HCT116 (cell line): ENCODE results near the gene TMEM9. TPM values are rescaled to one million over a fixed set of nuclear protein-coding genes. Genes with fewer than 3 reads are reported as not detected.

Experiments
- ATAC-seq: fragments of 200-7000 bp; cut with Tn5 transposase; 2 replicates; pipeline ENCODE4 v1.9.1; 2020; ENCODE audit warnings: mild to moderate bottlenecking, moderate library complexity
- BruUV-seq: library from RNA; stranded (reverse); fragments of 400-500 nt; replicated peaks from 2 replicates; lab custom pipeline; 2021; lab: Mats Ljungman, UMichigan
- CTCF ChIA-PET: fragments of 300-600 bp; sonication (Branson Sonifier 250); formaldehyde crosslinking; loops from one replicate; lab custom pipeline; 2021; ENCODE audit warnings: antibody characterized with exemption; lab: Charles Lee
- POLR2A ChIA-PET: fragments of 300-600, 350-600 bp; sonication (Branson Sonifier 250); formaldehyde crosslinking; loops from one replicate; lab custom pipeline; 2021; ENCODE audit warnings: antibody characterized with exemption; lab: Charles Lee
- RAD21 ChIA-PET, 2 experiments: fragments of 300-600 bp; sonication (Branson Sonifier 250); formaldehyde crosslinking; loops; one replicate each; lab custom pipeline; 2023; ENCODE audit warnings: low total read pairs in 2 of 2; ENCODE audit not compliant: uncharacterized antibody in 2 of 2, unreplicated experiment in 2 of 2, low non-redundant PET in 1 of 2; lab: Charles Lee
- DNase-seq: peaks from one replicate; pipeline ENCODE4 v3.0.0-alpha.2; 2010; ENCODE audit warnings: low read depth, low spot score
- H2AFZ ChIP-seq: fragments of 200-600 bp; shearing (Covaris generic), sonication (generic); 2 replicates; pipeline ENCODE4 v1.6.1; 2017; ENCODE audit warnings: low read depth, mixed run types, mixed read lengths, antibody characterized with exemption, low read length; ENCODE audit not compliant: poor library complexity, severe bottlenecking
- H3K27ac ChIP-seq: 2 replicates; pipeline ENCODE4 v1.5.1; 2012; ENCODE audit warnings: low read depth, low read length
- H3K27me3 ChIP-seq: fragments of 200-600 bp; sonication (generic); 2 replicates; pipeline ENCODE4 v1.6.1; 2016; ENCODE audit warnings: mixed run types, low read length, mixed read lengths; ENCODE audit not compliant: insufficient read depth
- H3K36me3 ChIP-seq, 2 experiments: fragments of 200-500 bp in 1 of 2; fragments of 200-600 bp in 1 of 2; sonication (Bioruptor generic) in 1 of 2; sonication (generic) in 1 of 2; 2 replicates each; pipeline versions ENCODE4 v1.5.1 to v1.6.1; 2014 to 2016; ENCODE audit warnings: low read length in 2 of 2, inconsistent platforms in 1 of 2, mixed read lengths in 1 of 2, mixed run types in 1 of 2; ENCODE audit not compliant: insufficient read depth in 2 of 2, control insufficient read depth in 1 of 2
- H3K4me1 ChIP-seq, 2 experiments: fragments of 200-600 bp in 1 of 2; sonication (generic) in 1 of 2; 2 replicates each; pipeline versions ENCODE4 v1.5.1 to v1.6.1; 2012 to 2017; ENCODE audit warnings: low read length in 2 of 2, inconsistent platforms in 1 of 2, mild to moderate bottlenecking in 1 of 2, mixed read lengths in 1 of 2, mixed run types in 1 of 2, moderate library complexity in 1 of 2; ENCODE audit not compliant: insufficient read depth in 2 of 2, control insufficient read depth in 1 of 2
- H3K4me2 ChIP-seq: fragments of 200-600 bp; sonication (generic); 2 replicates; pipeline ENCODE4 v1.6.1; 2017; ENCODE audit warnings: mixed run types, low read length, mixed read lengths
- H3K4me3 ChIP-seq, 2 experiments: fragments of 200-600 bp in 1 of 2; sonication (generic) in 1 of 2; replicated peaks in 1 of 2; 2 replicates each; pipeline ENCODE4 v1.5.1; 2011 to 2016; ENCODE audit warnings: low read length in 2 of 2, control low read depth in 1 of 2, low read depth in 1 of 2, mild to moderate bottlenecking in 1 of 2, mixed read lengths in 1 of 2, mixed run types in 1 of 2
- H3K79me2 ChIP-seq: fragments of 200-600 bp; sonication (generic); 2 replicates; pipeline ENCODE4 v1.6.1; 2017; ENCODE audit warnings: mild to moderate bottlenecking, mixed run types, low read length, moderate library complexity, mixed read lengths; ENCODE audit not compliant: insufficient read depth
- H3K9ac ChIP-seq: fragments of 200-600 bp; sonication (generic); 2 replicates; pipeline ENCODE4 v1.6.1; 2016; ENCODE audit warnings: low read length, mixed read lengths
- H3K9me2 ChIP-seq: fragments of 200-600 bp; sonication (generic), shearing (Covaris generic); 2 replicates; pipeline ENCODE4 v1.6.1; 2017; ENCODE audit warnings: mixed run types, mild to moderate bottlenecking, moderate library complexity; ENCODE audit not compliant: insufficient read depth
- H3K9me3 ChIP-seq, 2 experiments: fragments of 200-500 bp in 1 of 2; fragments of 200-600 bp in 1 of 2; sonication (Bioruptor generic) in 1 of 2; sonication (generic) in 1 of 2; 2 replicates each; pipeline ENCODE4 v1.6.1; 2014 to 2017; ENCODE audit warnings: low read length in 2 of 2, mixed read lengths in 2 of 2, inconsistent platforms in 1 of 2, low read depth in 1 of 2, mild to moderate bottlenecking in 1 of 2, mixed run types in 1 of 2, moderate library complexity in 1 of 2; ENCODE audit not compliant: control insufficient read depth in 1 of 2, insufficient read depth in 1 of 2
- H4K20me1 ChIP-seq: fragments of 200-600 bp; sonication (generic), shearing (Covaris generic); 2 replicates; pipeline ENCODE4 v1.6.1; 2017; ENCODE audit warnings: mixed run types, mild to moderate bottlenecking, moderate library complexity; ENCODE audit not compliant: insufficient read depth
- CBX3 ChIP-seq: IDR thresholded peaks from 2 replicates; pipeline ENCODE4 v1.6.1; 2012; ENCODE audit warnings: low read depth
- CEBPB ChIP-seq: IDR thresholded peaks from 2 replicates; pipeline ENCODE4 v1.6.1; 2012; ENCODE audit warnings: low read depth
- ELF1 ChIP-seq: IDR thresholded peaks from 2 replicates; pipeline ENCODE4 v1.6.1; 2012; ENCODE audit warnings: low read depth, borderline replicate concordance
- EZH2 ChIP-seq: fragments of 200-600 bp; sonication (generic); IDR thresholded peaks from 2 replicates; pipeline ENCODE4 v1.6.1; 2017; ENCODE audit warnings: antibody characterized with exemption, mixed run types
- FOSL1 ChIP-seq: IDR thresholded peaks from 2 replicates; pipeline ENCODE4 v1.6.1; 2012; ENCODE audit warnings: low read depth
- POLR2AphosphoS5 ChIP-seq: IDR thresholded peaks from 2 replicates; pipeline ENCODE4 v1.6.1; 2011; ENCODE audit warnings: mild to moderate bottlenecking, low read depth, low read length, moderate library complexity
- RAD21 ChIP-seq: IDR thresholded peaks from 2 replicates; pipeline ENCODE4 v1.6.1; 2012; ENCODE audit warnings: low read depth, mild to moderate bottlenecking
- REST ChIP-seq: IDR thresholded peaks from 2 replicates; pipeline ENCODE4 v1.6.1; 2012; ENCODE audit warnings: low read depth
- SRF ChIP-seq: IDR thresholded peaks from 2 replicates; pipeline ENCODE4 v1.6.1; 2012; ENCODE audit warnings: low read depth
- ZNF274 ChIP-seq: fragments of 200-500 bp; sonication (Bioruptor generic); IDR thresholded peaks from 2 replicates; pipeline ENCODE4 v1.6.1; 2014; ENCODE audit warnings: mild to moderate bottlenecking, low read depth, low read length, inconsistent platforms
- intact Hi-C: fragments of 100-400 bp; cut with micrococcal nuclease; formaldehyde crosslinking; loops from 2 replicates; pipeline ENCODE4 v1.10.0; 2022
- total RNA-seq: library from RNA; stranded (reverse); gene quantifications from one replicate; pipeline ENCODE4 v1.2.1, GENCODE V29; 2021; ENCODE audit not compliant: unreplicated experiment

The TMEM9 gene
- total RNA-seq, 1 experiment from 2014 or later, result 66.3 TPM

- DNase-seq, result no peak
These were observed 13.4 kb downstream of the TMEM9 start for GRCh38 chr1:201140941-201141260.

GRCh38 chr1:201140235-201140940 lies 13.9 kb downstream of the TMEM9 start:
- Histone ChIP-seq H4K20me1 (no peaks in the 10 kb centered on the region), H3K9me3 (no peaks in the 10 kb centered on the region), H3K27me3 (no peaks in the 10 kb centered on the region), H3K36me3 (peaks cover 21 to 25% of the 10 kb centered on the region in 2 experiments; a peak in 3 of 4 replicates), H2AFZ (no peak overlapping the region), H3K9me2 (no peaks in the 10 kb centered on the region), H3K4me3 (no peak overlapping the region), H3K4me1 (no peaks in the 10 kb centered on the region), H3K27ac (no peak overlapping the region), H3K4me2 (no peak overlapping the region), H3K79me2 (no peaks in the 10 kb centered on the region), H3K9ac (no peak overlapping the region)
- RAD21 ChIA-PET, result no interaction called here
- no peak for DNase-seq
- no peak for TF ChIP-seq FOSL1
- TF ChIP-seq ELF1, result no peak
- TF ChIP-seq ZNF274, result no peak
- no peak for TF ChIP-seq POLR2AphosphoS5
- TF ChIP-seq RAD21, result no peak
- TF ChIP-seq REST, result no peak
- no peak for TF ChIP-seq EZH2
- no peak for TF ChIP-seq CBX3
- TF ChIP-seq SRF, result no peak
- POLR2A ChIA-PET, result no interaction called here
- intact Hi-C loops, result no loop called here
- CTCF ChIA-PET, result no interaction called here
- ATAC-seq, result no peak
- no TSS peak for BruUV-seq

More at GRCh38 chr1:201140941-201141260, 13.4 kb downstream of the TMEM9 start:
- H4K20me1 ChIP-seq, result no peaks in the 10 kb centered on the region
- H3K4me1 ChIP-seq, result no peaks in the 10 kb centered on the region
- no peaks in the 10 kb centered on the region for H3K27me3 ChIP-seq
- H3K79me2 ChIP-seq, result no peaks in the 10 kb centered on the region
- no peak for ATAC-seq
- BruUV-seq, result no TSS peak
- H3K4me3 ChIP-seq, result no peak overlapping the region
- no peak overlapping the region for H3K4me2 ChIP-seq
- no peak overlapping the region for H2AFZ ChIP-seq
- POLR2A ChIA-PET, result no interaction called here
- H3K9ac ChIP-seq, result no peak overlapping the region
- peaks cover 21 to 30% of the 10 kb centered on the region in 2 experiments for H3K36me3 ChIP-seq
- H3K9me2 ChIP-seq, result no peaks in the 10 kb centered on the region
- TF ChIP-seq CEBPB (no peak), ZNF274 (no peak)
- no peak overlapping the region for H3K27ac ChIP-seq
- CTCF ChIA-PET, result no interaction called here
- RAD21 ChIA-PET, result no interaction called here
- no peaks in the 10 kb centered on the region for H3K9me3 ChIP-seq
- intact Hi-C loops, result no loop called here
